KOPT-K1 (cell line): ENCODE results near the gene GRID2.
"Not testable (repeated sequence)": the region's sequence is repeated elsewhere in the genome, so short reads cannot be mapped to it uniquely, and the experiment has no call there.

Experiments
- H3K27ac ChIP-seq: fragments of 200-600 bp; sonication (generic); 2 replicates; pipeline ENCODE4 v1.5.1; 2016; ENCODE audit warnings: antibody characterized with exemption, mild to moderate bottlenecking, low read depth, low read length; ENCODE audit not compliant: poor library complexity, severe bottlenecking
- H3K36me3 ChIP-seq: fragments of 200-600 bp; sonication (generic); 2 replicates; pipeline ENCODE4 v1.5.1; 2017; ENCODE audit warnings: antibody characterized with exemption, mild to moderate bottlenecking, low read length, moderate library complexity; ENCODE audit not compliant: insufficient read depth
- H3K9me3 ChIP-seq: fragments of 200-600 bp; sonication (generic); 2 replicates; pipeline ENCODE4 v1.5.1; 2017; ENCODE audit warnings: antibody characterized with exemption, low read length, mild to moderate bottlenecking; ENCODE audit not compliant: insufficient read depth, poor library complexity, severe bottlenecking

The GRID2 gene

DNA sequence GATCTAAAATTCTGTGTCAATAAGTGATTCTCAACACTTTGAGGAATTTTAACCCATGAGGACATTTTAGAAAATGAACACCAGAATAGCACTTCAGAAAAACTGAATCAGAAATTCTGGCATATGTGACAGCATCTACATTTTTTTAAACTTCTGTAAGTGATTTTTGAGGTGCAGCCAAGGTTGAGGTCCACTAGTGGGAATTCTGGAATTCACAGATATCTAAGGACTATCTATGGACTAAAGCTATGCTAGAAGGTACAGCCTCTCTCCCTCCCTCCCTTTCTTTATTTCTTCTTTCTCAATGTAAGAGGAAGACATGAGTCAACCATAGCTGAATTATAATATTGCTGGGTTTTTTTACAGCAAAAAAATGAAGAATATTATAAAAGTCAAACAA, 1016.6 kb downstream of the GRID2 start:
- no peaks in the 10 kb centered on the region for H3K36me3 ChIP-seq
- no peaks in the 10 kb centered on the region for H3K9me3 ChIP-seq
- H3K27ac ChIP-seq = no peak overlapping the region

GRCh38 chr4:93327346-93327745, 1023.6 kb downstream of the GRID2 start:
- no peak overlapping the region for H3K27ac ChIP-seq
- no peaks in the 10 kb centered on the region for H3K9me3 ChIP-seq
- H3K36me3 ChIP-seq = no peaks in the 10 kb centered on the region

DNA sequence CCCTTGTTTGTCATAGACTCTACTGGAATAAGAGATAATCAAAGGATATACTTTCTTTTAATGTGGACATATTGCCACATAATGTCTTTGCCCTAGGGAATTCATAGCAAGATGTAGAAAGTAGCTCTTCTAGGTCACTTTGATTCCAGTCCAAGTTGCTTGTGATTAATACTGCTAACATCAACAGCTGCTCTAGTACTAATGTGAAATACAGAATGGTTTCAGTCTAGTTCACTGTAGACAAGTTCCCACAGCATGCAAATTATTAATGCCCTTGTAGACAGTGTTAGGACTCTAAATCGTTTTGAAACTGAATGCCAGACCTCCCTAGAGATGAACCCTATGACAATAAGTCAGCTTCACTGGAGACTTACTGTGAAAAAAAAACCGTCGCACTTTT, 1030.2 kb downstream of the GRID2 start:
- H3K27ac ChIP-seq = no peak overlapping the region
- no peaks in the 10 kb centered on the region for H3K36me3 ChIP-seq
- no peaks in the 10 kb centered on the region for H3K9me3 ChIP-seq

- H3K27ac ChIP-seq = no peak overlapping the region
- no peaks in the 10 kb centered on the region for H3K36me3 ChIP-seq
- H3K9me3 ChIP-seq = no peaks in the 10 kb centered on the region
These were observed 1033.4 kb downstream of the GRID2 start for GRCh38 chr4:93337196-93337595.

GRCh38 chr4:93342738-93343137, 1039.0 kb downstream of the GRID2 start:
- H3K36me3 ChIP-seq = no peaks in the 10 kb centered on the region
- no peaks in the 10 kb centered on the region for H3K9me3 ChIP-seq
- H3K27ac ChIP-seq = no peak overlapping the region

DNA sequence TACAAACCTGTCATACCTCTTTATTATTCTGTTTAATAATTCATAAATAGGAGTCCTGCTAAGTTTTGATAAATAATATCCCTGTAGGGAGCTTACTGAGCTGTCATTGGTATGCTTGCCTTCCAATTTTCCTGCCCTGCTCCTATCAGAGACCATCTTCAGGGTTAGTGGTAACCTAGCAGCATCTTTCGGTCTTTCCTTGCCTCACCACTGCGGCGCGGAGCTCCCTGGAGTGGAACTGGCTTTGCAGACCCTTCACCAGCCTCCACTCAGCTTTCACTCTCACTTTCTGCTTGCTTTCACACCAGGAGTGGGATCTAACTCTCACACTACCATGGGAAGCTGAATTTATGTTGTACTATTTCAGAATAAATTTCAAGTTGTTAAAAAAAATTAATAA, 1043.1 kb downstream of the GRID2 start:
- Histone ChIP-seq H3K9me3 (no peaks in the 10 kb centered on the region), H3K27ac (no peak overlapping the region), H3K36me3 (no peaks in the 10 kb centered on the region)

DNA sequence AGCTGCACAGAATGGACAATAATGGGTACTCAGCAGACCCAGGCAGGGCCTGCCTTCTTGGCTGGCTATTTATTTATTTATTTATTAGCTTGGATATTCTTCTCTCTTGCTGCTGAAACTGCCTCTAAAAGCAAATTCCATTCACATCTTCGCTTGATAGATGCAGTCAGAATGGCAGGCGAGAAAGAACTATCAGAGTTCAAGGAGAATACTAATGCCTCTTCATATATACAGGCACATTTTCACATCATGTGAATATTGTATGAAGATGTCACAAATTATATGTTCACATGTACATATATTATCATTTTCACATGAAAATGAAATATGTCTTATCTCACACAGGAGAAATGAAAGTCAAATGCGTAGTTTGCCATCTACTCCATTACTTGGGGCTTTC, 1045.1 kb downstream of the GRID2 start:
- H3K27ac ChIP-seq = no peak overlapping the region
- H3K9me3 ChIP-seq = no peaks in the 10 kb centered on the region

GRCh38 chr4:93351846-93352245, 1048.1 kb downstream of the GRID2 start:
- no peaks in the 10 kb centered on the region for H3K9me3 ChIP-seq
- H3K27ac ChIP-seq = no peak overlapping the region
- no peaks in the 10 kb centered on the region for H3K36me3 ChIP-seq

More for the DNA sequence above, 1045.1 kb downstream of the GRID2 start:
- H3K36me3 ChIP-seq = no peaks in the 10 kb centered on the region

- Histone ChIP-seq H3K36me3 (no peaks in the 10 kb centered on the region), H3K9me3 (no peaks in the 10 kb centered on the region), H3K27ac (no peak overlapping the region)
These were observed 1051.6 kb downstream of the GRID2 start for GRCh38 chr4:93355411-93355810.

- no peak overlapping the region for H3K27ac ChIP-seq
- H3K36me3 ChIP-seq = no peaks in the 10 kb centered on the region
These were observed 1055.8 kb downstream of the GRID2 start for GRCh38 chr4:93359586-93359985.

DNA sequence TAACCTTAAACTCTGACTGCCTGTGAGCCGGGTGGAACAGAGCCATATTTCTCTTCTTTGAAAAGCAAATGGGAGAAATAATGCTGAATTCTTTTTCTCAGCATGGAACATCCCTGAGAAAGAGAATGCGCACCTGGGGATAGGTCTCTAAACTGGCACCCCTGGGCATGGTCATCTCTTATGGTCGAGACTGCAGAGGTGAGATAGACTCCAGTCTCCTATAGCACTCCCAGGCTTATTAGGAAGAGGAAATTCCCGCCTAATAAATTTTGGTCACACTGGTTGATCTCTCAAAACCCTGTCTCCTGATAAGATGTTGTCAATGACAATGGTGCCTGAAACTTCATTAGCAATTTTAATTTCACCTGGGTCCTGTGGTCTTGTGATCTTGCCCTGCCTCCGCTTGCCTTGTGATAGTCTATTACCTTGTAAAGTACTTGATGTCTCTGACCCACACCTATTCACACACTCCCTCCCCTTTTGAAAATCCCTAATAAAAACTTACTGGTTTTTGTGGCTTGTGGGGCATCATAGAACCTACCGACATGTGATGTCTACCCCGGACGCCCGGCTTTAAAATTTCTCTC, 1062.5 kb downstream of the GRID2 start:
- not testable (repeated sequence) for H3K27ac ChIP-seq, H3K9me3 ChIP-seq, H3K36me3 ChIP-seq

More at GRCh38 chr4:93359586-93359985, 1055.8 kb downstream of the GRID2 start:
- H3K9me3 ChIP-seq = no peaks in the 10 kb centered on the region

GRCh38 chr4:93368968-93369367, 1065.2 kb downstream of the GRID2 start:
- H3K27ac ChIP-seq = no peak overlapping the region
- no peaks in the 10 kb centered on the region for H3K9me3 ChIP-seq
- H3K36me3 ChIP-seq = no peaks in the 10 kb centered on the region

- H3K9me3 ChIP-seq = no peaks in the 10 kb centered on the region
- H3K36me3 ChIP-seq = no peaks in the 10 kb centered on the region
- H3K27ac ChIP-seq = no peak overlapping the region
These were observed 1066.5 kb downstream of the GRID2 start for GRCh38 chr4:93370256-93370655.

- Histone ChIP-seq H3K27ac (no peak overlapping the region), H3K36me3 (no peaks in the 10 kb centered on the region), H3K9me3 (no peaks in the 10 kb centered on the region)
These were observed 1070.4 kb downstream of the GRID2 start for GRCh38 chr4:93373893-93374860.

GRCh38 chr4:93384241-93384640, 1080.5 kb downstream of the GRID2 start:
- H3K9me3 ChIP-seq = no peaks in the 10 kb centered on the region
- H3K27ac ChIP-seq = no peak overlapping the region
- H3K36me3 ChIP-seq = no peaks in the 10 kb centered on the region

DNA sequence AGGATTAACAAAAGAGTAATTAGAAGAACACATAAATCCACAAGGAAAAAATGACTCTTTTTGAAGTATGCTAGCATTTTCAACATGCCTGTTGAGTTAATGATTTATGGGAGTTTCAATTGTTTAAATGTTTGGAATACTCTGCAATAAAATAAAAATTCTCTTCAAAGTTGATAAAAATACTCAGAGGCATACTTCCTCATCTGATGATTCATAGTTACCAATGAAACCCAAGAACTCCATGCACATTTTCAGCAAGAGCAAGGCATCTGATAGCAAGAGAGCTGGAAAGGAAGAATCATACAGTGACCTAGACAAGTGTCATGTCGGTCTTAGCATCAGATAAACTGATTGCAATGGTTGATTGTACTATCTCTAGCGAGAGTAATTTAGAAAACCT, 1081.1 kb downstream of the GRID2 start:
- Histone ChIP-seq H3K9me3 (no peaks in the 10 kb centered on the region), H3K27ac (no peak overlapping the region), H3K36me3 (no peaks in the 10 kb centered on the region)
